Mesenchymal stem cell (in vitro differentiated cells and primary cell): ENCODE measurements around the gene SRPK2.

Experiments used
- DNase-seq: peaks from one replicate; pipeline ENCODE4 v3.0.0-alpha.2; 2013
- H2AFZ ChIP-seq: one replicate; pipeline ENCODE4 v1.6.1; 2013; ENCODE audit warnings: low read depth, mild to moderate bottlenecking, control low read depth, inconsistent platforms, low read length, moderate library complexity
- H2AK5ac ChIP-seq: 2 replicates; pipeline ENCODE4 v1.6.1; 2013; ENCODE audit warnings: low read length, moderate library complexity, mild to moderate bottlenecking, inconsistent platforms; ENCODE audit not compliant: severe bottlenecking
- H2BK120ac ChIP-seq: one replicate; pipeline ENCODE4 v1.6.1; 2013; ENCODE audit warnings: low read depth, mild to moderate bottlenecking, inconsistent platforms, low read length, moderate library complexity
- H2BK12ac ChIP-seq, 2 experiments: one replicate each; pipeline ENCODE4 v1.6.1; 2013; ENCODE audit warnings: inconsistent platforms in 2 of 2, low read length in 2 of 2, mild to moderate bottlenecking in 2 of 2, moderate library complexity in 2 of 2, control low read depth in 1 of 2
- H2BK15ac ChIP-seq: one replicate; pipeline ENCODE4 v1.6.1; 2013; ENCODE audit warnings: mild to moderate bottlenecking, low read depth, inconsistent platforms; ENCODE audit not compliant: poor library complexity, severe bottlenecking
- H2BK5ac ChIP-seq: 2 replicates; pipeline ENCODE4 v1.6.1; 2013; ENCODE audit warnings: low read depth, mild to moderate bottlenecking, low read length, control low read depth, inconsistent platforms; ENCODE audit not compliant: poor library complexity, severe bottlenecking
- H3K14ac ChIP-seq, 2 experiments: one replicate each; pipeline ENCODE4 v1.6.1; 2013; ENCODE audit warnings: inconsistent platforms in 2 of 2, low read length in 2 of 2, control low read depth in 1 of 2, mild to moderate bottlenecking in 1 of 2, moderate library complexity in 1 of 2
- H3K18ac ChIP-seq, 2 experiments: one replicate each; pipeline ENCODE4 v1.6.1; 2013; ENCODE audit warnings: inconsistent platforms in 2 of 2, low read length in 2 of 2, control low read depth in 1 of 2, low read depth in 1 of 2, mild to moderate bottlenecking in 1 of 2
- H3K23ac ChIP-seq, 2 experiments: one replicate each; pipeline ENCODE4 v1.6.1; 2013; ENCODE audit warnings: inconsistent platforms in 2 of 2, low read length in 2 of 2, mild to moderate bottlenecking in 2 of 2, moderate library complexity in 2 of 2, control low read depth in 1 of 2
- H3K27ac ChIP-seq: 2 replicates; pipeline ENCODE4 v1.5.1; 2013; ENCODE audit warnings: mild to moderate bottlenecking, moderate library complexity, low read length, control low read depth, inconsistent platforms; ENCODE audit not compliant: poor library complexity, severe bottlenecking
- H3K27me3 ChIP-seq, 2 experiments: 2 replicates each; pipeline versions ENCODE4 v1.6.1 to v1.7.0; 2013; ENCODE audit warnings: low read length in 2 of 2, mild to moderate bottlenecking in 2 of 2, moderate library complexity in 2 of 2, control low read depth in 1 of 2, inconsistent platforms in 1 of 2; ENCODE audit not compliant: control insufficient read depth in 1 of 2, insufficient read depth in 1 of 2
- H3K36me3 ChIP-seq, 2 experiments: 2 replicates each; pipeline versions ENCODE4 v1.6.1 to v1.7.0; 2013; ENCODE audit warnings: low read length in 2 of 2, control low read depth in 1 of 2, inconsistent platforms in 1 of 2, low read depth in 1 of 2, mild to moderate bottlenecking in 1 of 2; ENCODE audit not compliant: insufficient read depth in 2 of 2, control insufficient read depth in 1 of 2
- H3K4ac ChIP-seq, 2 experiments: one replicate each; pipeline ENCODE4 v1.6.1; 2013; ENCODE audit warnings: inconsistent platforms in 2 of 2, low read length in 2 of 2, mild to moderate bottlenecking in 2 of 2, moderate library complexity in 2 of 2, control low read depth in 1 of 2, low read depth in 1 of 2
- H3K4me1 ChIP-seq: 2 replicates; pipeline ENCODE4 v1.6.1; 2013; ENCODE audit warnings: low read depth, low read length, control low read depth; ENCODE audit not compliant: control insufficient read depth, insufficient read depth
- H3K4me2 ChIP-seq: 2 replicates; pipeline ENCODE4 v1.6.1; 2013; ENCODE audit warnings: low read length, mild to moderate bottlenecking, inconsistent platforms; ENCODE audit not compliant: poor library complexity, severe bottlenecking
- H3K4me3 ChIP-seq, 2 experiments: 2 replicates each; pipeline versions ENCODE4 v1.5.1 to v1.7.0; 2013; ENCODE audit warnings: low read length in 2 of 2, mild to moderate bottlenecking in 2 of 2, control low read depth in 1 of 2, low read depth in 1 of 2; ENCODE audit not compliant: insufficient read depth in 1 of 2
- H3K79me1 ChIP-seq: replicated peaks from 2 replicates; pipeline ENCODE4 v1.6.1; 2013; ENCODE audit warnings: mild to moderate bottlenecking, control low read depth, low read length, inconsistent platforms; ENCODE audit not compliant: poor library complexity, severe bottlenecking
- H3K9ac ChIP-seq: 2 replicates; pipeline ENCODE4 v1.7.0; 2013; ENCODE audit warnings: mild to moderate bottlenecking, low read length, moderate library complexity
- H3K9me3 ChIP-seq: 2 replicates; pipeline ENCODE4 v1.7.0; 2013; ENCODE audit warnings: mild to moderate bottlenecking, low read length; ENCODE audit not compliant: control insufficient read depth
- H4K8ac ChIP-seq: one replicate; pipeline ENCODE4 v1.6.1; 2013; ENCODE audit warnings: inconsistent platforms, mild to moderate bottlenecking, low read length, moderate library complexity
- H4K91ac ChIP-seq: one replicate; pipeline ENCODE4 v1.6.1; 2013; ENCODE audit warnings: mild to moderate bottlenecking, low read length, inconsistent platforms
- WGBS: methylation state at CpG from one replicate; pipeline ENCODE4 v1.1.7; 2013; ENCODE audit warnings: mixed read lengths; 5-methylcytosine and 5-hydroxymethylcytosine counted together

SRPK2 gene

DNA sequence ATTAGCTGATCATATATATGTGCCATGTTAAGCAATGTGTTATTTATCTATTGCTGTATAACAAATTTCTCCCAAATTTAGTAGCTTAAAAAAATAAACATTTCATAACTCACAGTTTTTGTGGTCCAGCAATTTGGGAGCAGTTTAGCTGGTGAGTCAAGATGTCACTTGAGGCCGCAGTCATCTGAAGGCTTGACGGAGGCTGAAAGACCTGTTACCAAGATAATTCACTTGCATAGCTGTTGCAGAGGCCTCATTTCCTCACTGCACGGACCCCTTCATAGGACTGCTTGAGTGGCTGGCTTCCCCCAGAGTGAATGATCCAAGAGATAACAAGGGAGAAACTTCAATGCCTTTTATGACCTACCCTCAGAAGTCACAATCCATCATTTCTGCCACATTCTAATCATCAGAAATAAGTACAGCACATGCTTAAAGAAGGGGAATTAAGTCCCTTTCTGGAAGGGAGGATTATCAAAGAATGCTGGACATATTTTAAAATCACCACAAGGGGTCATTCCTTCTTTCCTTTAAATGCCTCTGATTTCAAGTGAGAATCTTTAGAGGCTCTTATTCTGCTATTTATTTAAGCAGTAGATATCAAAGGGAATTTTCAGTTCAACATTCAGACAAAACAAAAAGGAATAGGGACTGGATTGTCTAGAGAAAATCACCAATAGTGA is 10.5 kb upstream of the SRPK2 start:
- peak; percentile 35 for DNase-seq
- H3K9me3 ChIP-seq = no peaks in the 10 kb centered on the region
- no peak overlapping the region for H3K18ac ChIP-seq
- H3K23ac ChIP-seq = no peak overlapping the region
- H3K36me3 ChIP-seq = no peaks in the 10 kb centered on the region
- H3K27ac ChIP-seq = no peak overlapping the region
- H4K91ac ChIP-seq = no peak overlapping the region
- H3K9ac ChIP-seq = no peak overlapping the region
- H2BK15ac ChIP-seq = no peak overlapping the region
- no peak overlapping the region for H3K4me3 ChIP-seq
- no peak overlapping the region for H3K4ac ChIP-seq
- no peak overlapping the region for H3K14ac ChIP-seq
- no peak overlapping the region for H2BK12ac ChIP-seq
- peak overlapping the region; percentile 3 for H2AK5ac ChIP-seq
- H2BK120ac ChIP-seq = no peak overlapping the region
- WGBS = 55% methylated on average over 3 of the region's 3 CpGs
- H4K8ac ChIP-seq = no peak overlapping the region
- H3K4me1 ChIP-seq = peaks cover 5% of the 10 kb centered on the region
- H2AFZ ChIP-seq = no peak overlapping the region
- no peaks in the 10 kb centered on the region for H3K79me1 ChIP-seq
- H3K27me3 ChIP-seq = no peaks in the 10 kb centered on the region
- H2BK5ac ChIP-seq = no peak overlapping the region
- no peak overlapping the region for H3K4me2 ChIP-seq

DNA sequence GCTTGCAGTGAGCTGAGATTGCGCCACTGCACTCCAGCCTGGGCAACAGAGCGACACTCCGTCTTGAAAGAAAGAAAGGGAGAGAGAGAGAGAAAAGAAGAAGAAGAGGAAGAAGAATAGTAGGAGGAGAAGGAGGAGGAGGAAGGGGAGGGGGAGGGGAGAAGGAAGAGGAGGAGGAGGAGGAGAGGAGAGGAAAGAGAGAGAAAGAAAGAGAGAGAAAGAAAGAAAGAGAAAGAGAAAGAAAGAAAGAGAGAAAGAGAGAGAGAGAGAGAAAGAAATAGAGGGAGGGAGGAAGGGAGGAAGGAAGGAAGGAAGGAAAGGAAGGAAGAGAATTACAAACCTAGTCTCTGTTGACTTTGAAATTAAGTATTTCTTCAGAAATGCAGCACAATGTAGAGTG is 7.8 kb upstream of the SRPK2 start:
- H4K8ac ChIP-seq = no peak overlapping the region
- H2BK12ac ChIP-seq = no peak overlapping the region
- no peak overlapping the region for H3K18ac ChIP-seq
- H2BK5ac ChIP-seq = no peak overlapping the region
- H3K4me3 ChIP-seq = no peak overlapping the region
- H3K79me1 ChIP-seq = no peaks in the 10 kb centered on the region
- peaks cover 4% of the 10 kb centered on the region for H3K4me1 ChIP-seq
- H3K9ac ChIP-seq = no peak overlapping the region
- no peak overlapping the region for H4K91ac ChIP-seq
- no peak overlapping the region for H2BK15ac ChIP-seq
- no peak for DNase-seq
- H2AFZ ChIP-seq = no peak overlapping the region
- 97% methylated on average over 3 of the region's 3 CpGs for WGBS
- no peak overlapping the region for H2BK120ac ChIP-seq
- no peak overlapping the region for H2AK5ac ChIP-seq
- H3K4ac ChIP-seq = no peak overlapping the region
- no peaks in the 10 kb centered on the region for H3K27me3 ChIP-seq
- H3K14ac ChIP-seq = no peak overlapping the region
- no peak overlapping the region for H3K23ac ChIP-seq
- no peak overlapping the region for H3K4me2 ChIP-seq
- H3K36me3 ChIP-seq = no peaks in the 10 kb centered on the region
- no peak overlapping the region for H3K27ac ChIP-seq
- no peaks in the 10 kb centered on the region for H3K9me3 ChIP-seq

GRCh38 chr7:105391429-105391828 is 2.7 kb upstream of the SRPK2 start:
- Histone ChIP-seq H3K4me2 (no peak overlapping the region), H3K27ac (no peak overlapping the region), H4K8ac (no peak overlapping the region), H3K4me1 (no peaks in the 10 kb centered on the region), H3K9ac (no peak overlapping the region), H3K4ac (no peak overlapping the region), H2BK120ac (no peak overlapping the region), H2BK12ac (no peak overlapping the region), H3K4me3 (no peak overlapping the region), H3K23ac (no peak overlapping the region), H3K79me1 (no peaks in the 10 kb centered on the region), H2AFZ (no peak overlapping the region), H3K14ac (no peak overlapping the region), H4K91ac (no peak overlapping the region), H3K18ac (no peak overlapping the region), H2AK5ac (no peak overlapping the region), H2BK15ac (no peak overlapping the region), H3K9me3 (no peaks in the 10 kb centered on the region), H3K36me3 (no peaks in the 10 kb centered on the region), H2BK5ac (no peak overlapping the region), H3K27me3 (no peaks in the 10 kb centered on the region)
- no peak for DNase-seq
- 97% methylated on average over 5 of the region's 5 CpGs for WGBS

GRCh38 chr7:105389889-105390288 is 1.2 kb upstream of the SRPK2 start:
- H4K91ac ChIP-seq = no peak overlapping the region
- WGBS = no CpG with 5 or more reads among the region's 1 CpG

More at GRCh38 chr7:105389889-105390288, 1.2 kb upstream of the SRPK2 start:
- Histone ChIP-seq H3K18ac (no peak overlapping the region), H3K9ac (no peak overlapping the region), H2BK120ac (no peak overlapping the region), H3K4me1 (no peaks in the 10 kb centered on the region), H3K27ac (no peak overlapping the region), H3K9me3 (no peaks in the 10 kb centered on the region), H3K4ac (no peak overlapping the region), H2BK5ac (no peak overlapping the region), H3K4me2 (no peak overlapping the region), H3K36me3 (peaks cover 5% of the 10 kb centered on the region in 2 experiments), H3K14ac (no peak overlapping the region), H2BK15ac (no peak overlapping the region), H3K4me3 (no peak overlapping the region), H3K23ac (no peak overlapping the region), H2AFZ (no peak overlapping the region), H3K79me1 (peaks cover 3% of the 10 kb centered on the region), H2AK5ac (no peak overlapping the region), H4K8ac (no peak overlapping the region), H2BK12ac (no peak overlapping the region), H3K27me3 (no peaks in the 10 kb centered on the region)
- no peak for DNase-seq
